KMS-11 (cell line): Measurements from ENCODE around the gene TAS2R4.
A peak's percentile ranks its signal among the peaks of the same experiment; 100 is the strongest.
"Not testable (repeated sequence)": the region's sequence is repeated elsewhere in the genome, so short reads cannot be mapped to it uniquely, and the experiment has no call there.

ENCODE experiments used
- H2AFZ ChIP-seq: fragments of 200-600 bp; sonication (generic); 2 replicates; pipeline ENCODE4 v1.6.1; 2016; ENCODE audit warnings: antibody characterized with exemption, mixed run types, low read depth
- H3K27ac ChIP-seq: fragments of 200-600 bp; sonication (generic); 2 replicates; pipeline ENCODE4 v1.6.1; 2016; ENCODE audit warnings: mild to moderate bottlenecking, mixed run types
- H3K27me3 ChIP-seq: fragments of 200-600 bp; sonication (generic); 2 replicates; pipeline ENCODE4 v1.6.1; 2017; ENCODE audit warnings: mild to moderate bottlenecking, low read depth, mixed run types, moderate library complexity; ENCODE audit not compliant: insufficient read depth
- H3K36me3 ChIP-seq: fragments of 200-600 bp; sonication (generic); 2 replicates; pipeline ENCODE4 v1.6.1; 2017; ENCODE audit warnings: mild to moderate bottlenecking, mixed run types; ENCODE audit not compliant: insufficient read depth
- H3K4me1 ChIP-seq: fragments of 200-600 bp; sonication (generic); 2 replicates; pipeline ENCODE4 v1.6.1; 2016; ENCODE audit warnings: mild to moderate bottlenecking, low read depth, mixed run types; ENCODE audit not compliant: poor library complexity, severe bottlenecking
- H3K4me2 ChIP-seq: fragments of 200-600 bp; sonication (generic); 2 replicates; pipeline ENCODE4 v1.7.0; 2016; ENCODE audit warnings: mild to moderate bottlenecking, mixed run types
- H3K4me3 ChIP-seq: fragments of 200-600 bp; sonication (generic); IDR thresholded peaks from 2 replicates; pipeline ENCODE4 v1.6.1; 2017; ENCODE audit warnings: low read depth, low read length, mixed read lengths; ENCODE audit not compliant: insufficient read depth
- H3K79me2 ChIP-seq: fragments of 200-600 bp; sonication (generic); 2 replicates; pipeline ENCODE4 v1.6.1; 2016; ENCODE audit warnings: low read depth, mixed run types; ENCODE audit not compliant: insufficient read depth
- H3K9ac ChIP-seq: fragments of 200-600 bp; sonication (generic); 2 replicates; pipeline ENCODE4 v1.6.1; 2016; ENCODE audit warnings: mild to moderate bottlenecking, mixed run types
- H4K20me1 ChIP-seq: fragments of 200-600 bp; sonication (generic); 2 replicates; pipeline ENCODE4 v1.6.1; 2016; ENCODE audit warnings: mild to moderate bottlenecking, mixed run types; ENCODE audit not compliant: insufficient read depth
- TF ChIP-seq, protein P1 (sequence below): fragments of 200-600 bp; sonication (generic); conservative IDR thresholded peaks from 2 replicates; pipeline ENCODE4 v1.6.1; 2017; ENCODE audit warnings: low read depth, mild to moderate bottlenecking, antibody characterized with exemption, low read length, moderate library complexity, mixed read lengths

TAS2R4 gene

GRCh38 chr7:141744131-141744530, 32.3 kb upstream of the TAS2R4 start:
- no peak overlapping the region for H2AFZ ChIP-seq
- H4K20me1 ChIP-seq: no peaks in the 10 kb centered on the region
- H3K4me2 ChIP-seq: no peak overlapping the region
- peaks cover 25% of the 10 kb centered on the region for H3K79me2 ChIP-seq
- H3K27ac ChIP-seq: no peak overlapping the region
- H3K9ac ChIP-seq: no peak overlapping the region
- TF ChIP-seq, protein P1, sequence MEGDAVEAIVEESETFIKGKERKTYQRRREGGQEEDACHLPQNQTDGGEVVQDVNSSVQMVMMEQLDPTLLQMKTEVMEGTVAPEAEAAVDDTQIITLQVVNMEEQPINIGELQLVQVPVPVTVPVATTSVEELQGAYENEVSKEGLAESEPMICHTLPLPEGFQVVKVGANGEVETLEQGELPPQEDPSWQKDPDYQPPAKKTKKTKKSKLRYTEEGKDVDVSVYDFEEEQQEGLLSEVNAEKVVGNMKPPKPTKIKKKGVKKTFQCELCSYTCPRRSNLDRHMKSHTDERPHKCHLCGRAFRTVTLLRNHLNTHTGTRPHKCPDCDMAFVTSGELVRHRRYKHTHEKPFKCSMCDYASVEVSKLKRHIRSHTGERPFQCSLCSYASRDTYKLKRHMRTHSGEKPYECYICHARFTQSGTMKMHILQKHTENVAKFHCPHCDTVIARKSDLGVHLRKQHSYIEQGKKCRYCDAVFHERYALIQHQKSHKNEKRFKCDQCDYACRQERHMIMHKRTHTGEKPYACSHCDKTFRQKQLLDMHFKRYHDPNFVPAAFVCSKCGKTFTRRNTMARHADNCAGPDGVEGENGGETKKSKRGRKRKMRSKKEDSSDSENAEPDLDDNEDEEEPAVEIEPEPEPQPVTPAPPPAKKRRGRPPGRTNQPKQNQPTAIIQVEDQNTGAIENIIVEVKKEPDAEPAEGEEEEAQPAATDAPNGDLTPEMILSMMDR: no peak
- no peaks in the 10 kb centered on the region for H3K27me3 ChIP-seq
- peaks cover 17% of the 10 kb centered on the region for H3K4me1 ChIP-seq
- peaks cover 61% of the 10 kb centered on the region for H3K36me3 ChIP-seq
- no peak overlapping the region for H3K4me3 ChIP-seq

- no peaks in the 10 kb centered on the region for H4K20me1 ChIP-seq
- H3K27me3 ChIP-seq: no peaks in the 10 kb centered on the region
- no peak overlapping the region for H3K27ac ChIP-seq
- H3K36me3 ChIP-seq: peaks cover 68% of the 10 kb centered on the region
- TF ChIP-seq, protein P1: no peak
- no peak overlapping the region for H3K9ac ChIP-seq
- no peak overlapping the region for H2AFZ ChIP-seq
- no peaks in the 10 kb centered on the region for H3K4me1 ChIP-seq
- H3K4me2 ChIP-seq: no peak overlapping the region
- 0 out of 2 replicates have a peak, but pooled peaks cover 3% of the 10 kb centered on the region for H3K79me2 ChIP-seq
- no peak overlapping the region for H3K4me3 ChIP-seq
Observed at GRCh38 chr7:141748396-141748795, 28.1 kb upstream of the TAS2R4 start.

DNA sequence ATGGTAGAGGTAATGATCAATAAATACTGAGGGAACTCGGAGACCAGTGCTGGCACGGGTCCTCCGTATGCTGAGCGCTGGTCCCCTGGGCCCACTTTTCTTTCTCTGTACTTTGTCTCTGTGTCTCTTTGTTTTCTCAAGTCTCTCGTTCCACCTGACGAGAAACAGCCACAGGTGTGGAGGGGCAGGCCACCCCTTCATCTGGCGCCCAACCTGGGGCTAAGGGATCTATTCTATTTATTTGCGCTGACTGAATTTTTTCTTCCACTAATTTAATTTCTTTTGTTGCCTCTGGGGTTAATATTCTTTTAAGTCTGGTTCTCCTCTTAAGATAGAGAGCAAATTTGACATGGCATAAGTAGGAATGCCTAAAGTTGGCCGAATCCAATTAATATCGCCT, 24.6 kb upstream of the TAS2R4 start:
- not testable (repeated sequence) for H3K4me2 ChIP-seq, H3K79me2 ChIP-seq, H2AFZ ChIP-seq, H3K4me3 ChIP-seq, H3K4me1 ChIP-seq, H3K9ac ChIP-seq, H3K27me3 ChIP-seq, H4K20me1 ChIP-seq, H3K27ac ChIP-seq
- H3K36me3 ChIP-seq: peaks cover 39% of the 10 kb centered on the region

DNA sequence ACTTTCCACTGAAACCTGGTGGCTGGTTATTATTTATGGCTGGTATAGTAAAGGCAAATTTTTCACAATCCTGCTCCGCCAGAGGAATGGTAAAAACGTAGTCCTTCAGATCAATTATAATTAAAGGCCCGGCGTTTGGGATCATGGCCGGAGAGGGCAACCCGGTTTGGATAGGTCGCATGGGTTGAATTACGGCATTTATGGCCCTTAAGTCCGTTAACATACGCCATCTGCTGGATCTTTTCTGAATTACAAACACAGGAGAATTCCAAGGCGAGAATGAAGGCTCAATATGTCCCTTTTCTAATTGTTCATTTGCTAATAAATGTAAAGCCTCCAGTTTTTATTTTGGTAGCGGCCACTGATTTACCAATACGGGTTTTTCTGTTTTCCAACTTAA, 23.8 kb upstream of the TAS2R4 start:
- Histone ChIP-seq H3K79me2 (no peaks in the 10 kb centered on the region), H2AFZ (no peak overlapping the region), H3K4me2 (no peak overlapping the region), H3K4me3 (no peak overlapping the region), H4K20me1 (no peaks in the 10 kb centered on the region), H3K4me1 (no peaks in the 10 kb centered on the region), H3K27ac (no peak overlapping the region), H3K36me3 (peaks cover 35% of the 10 kb centered on the region), H3K27me3 (no peaks in the 10 kb centered on the region), H3K9ac (no peak overlapping the region)
- TF ChIP-seq, protein P1: peak; percentile 80

DNA sequence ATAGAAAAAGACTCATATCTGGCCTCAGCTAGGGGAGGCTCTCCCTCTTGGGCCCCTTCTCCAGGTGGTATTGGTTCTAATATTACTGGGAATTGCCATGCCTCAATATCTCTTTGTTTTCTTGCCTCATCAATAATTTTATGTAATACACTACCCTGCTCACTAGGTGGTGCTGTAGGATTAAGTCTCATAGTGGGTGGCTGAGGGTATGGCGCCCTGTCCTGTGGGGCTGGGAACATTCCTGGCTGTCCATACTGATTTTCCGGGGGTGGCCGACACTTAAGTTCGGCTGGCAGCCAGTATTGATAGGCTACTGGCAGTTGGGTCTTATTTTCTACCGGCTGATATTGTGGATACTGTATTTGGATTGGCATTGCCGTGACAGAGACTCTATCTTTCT, 21.5 kb upstream of the TAS2R4 start:
- TF ChIP-seq, protein P1: peak; percentile 82
- H3K4me2 ChIP-seq: no peak overlapping the region
- no peak overlapping the region for H2AFZ ChIP-seq
- no peak overlapping the region for H3K27ac ChIP-seq
- H3K4me1 ChIP-seq: no peaks in the 10 kb centered on the region
- peaks cover 21% of the 10 kb centered on the region for H3K36me3 ChIP-seq
- H3K4me3 ChIP-seq: no peak overlapping the region
- H3K79me2 ChIP-seq: no peaks in the 10 kb centered on the region
- no peaks in the 10 kb centered on the region for H4K20me1 ChIP-seq
- no peaks in the 10 kb centered on the region for H3K27me3 ChIP-seq
- no peak overlapping the region for H3K9ac ChIP-seq
